Kidney (tissue), 14 donors: ENCODE results near the gene AKAP7. TPM values are rescaled to one million over a fixed set of nuclear protein-coding genes. Genes with fewer than 3 reads are reported as not detected.

ENCODE experiments used
- DNase-seq, 5 donors: peaks; one replicate each; pipeline ENCODE4 v3.0.0-alpha.2; 2013 to 2020
- FAIRE-seq: peaks from 2 replicates; lab custom pipeline; 2012; peaks lifted over from hg19 to GRCh38; lab: Jason Lieb, UNC
- H3K27ac ChIP-seq, 2 donors: one replicate each; pipeline ENCODE4 v1.7.0; 2013; ENCODE audit warnings: low read depth in 2 of 2, low read length in 2 of 2, inconsistent platforms in 1 of 2
- H3K27me3 ChIP-seq: one replicate; pipeline ENCODE4 v1.7.1; 2013; ENCODE audit warnings: low read length, inconsistent platforms; ENCODE audit not compliant: control insufficient read depth, insufficient read depth
- H3K36me3 ChIP-seq, 3 donors: one replicate each; pipeline versions ENCODE4 v1.7.0 to v1.7.1; 2013; ENCODE audit warnings: low read length in 3 of 3, control low read depth in 1 of 3, inconsistent platforms in 1 of 3; ENCODE audit not compliant: insufficient read depth in 3 of 3, control insufficient read depth in 2 of 3
- H3K4me1 ChIP-seq, 3 donors: one replicate each; pipeline versions ENCODE4 v1.7.0 to v1.7.1; 2013; ENCODE audit warnings: low read length in 3 of 3, inconsistent platforms in 1 of 3, low read depth in 1 of 3; ENCODE audit not compliant: control insufficient read depth in 2 of 3, insufficient read depth in 2 of 3
- H3K4me3 ChIP-seq, 3 donors: one replicate each; pipeline versions ENCODE4 v1.7.0 to v1.8.1; 2013; ENCODE audit warnings: low read length in 3 of 3, control low read depth in 1 of 3, inconsistent platforms in 1 of 3
- H3K9ac ChIP-seq, 3 donors: one replicate each; pipeline versions ENCODE4 v1.7.0 to v1.7.1; 2013; ENCODE audit warnings: low read length in 3 of 3, control low read depth in 1 of 3, inconsistent platforms in 1 of 3
- H3K9me3 ChIP-seq, 3 donors: one replicate each; pipeline versions ENCODE4 v1.7.0 to v1.7.1; 2013; ENCODE audit warnings: low read length in 3 of 3, control low read depth in 1 of 3, inconsistent platforms in 1 of 3; ENCODE audit not compliant: control insufficient read depth in 2 of 3, insufficient read depth in 1 of 3
- intact Hi-C: fragments of 100-400 bp; cut with DNase I; formaldehyde crosslinking; loops from one replicate; pipeline ENCODE4 v1.11.1; 2022
- polyA plus RNA-seq: library from polyadenylated mRNA; stranded (reverse); fragments of 350-450 nt; fragmentation: Illumina TruSeq; extraction: RNeasy Lipid Tissue Mini Kit (QIAGEN cat#74804); gene quantifications from one replicate; pipeline ENCODE4 v1.2.3, GENCODE V29; 2014; ENCODE audit warnings: low read depth, low replicate concordance; ENCODE audit not compliant: insufficient read depth
- total RNA-seq: library from RNA; stranded (reverse); fragmentation: NEBNext Ultra II Directional; extraction: Animal tissue kit (Norgen Biotek cat#: 25700); gene quantifications from one replicate; pipeline ENCODE4 v1.2.1, GENCODE V29; 2021
- TF ChIP-seq, protein P1 (sequence below): IDR thresholded peaks from 3 replicates; pipeline ENCODE4 v1.5.1; 2012; ENCODE audit warnings: mild to moderate bottlenecking, moderate library complexity, borderline replicate concordance; ENCODE audit not compliant: insufficient read depth; ENCODE audit errors: extremely low read depth
- donor health status: control.
- donor health status: control.
- donor health status: control.
- donor health status: control.
- donor health status: control.
- donor health status: DM: yes; HTN: yes; CAD: no.
- donor health status: Normal renal cell carcinoma (clear cell type).

The AKAP7 gene
- total and polyA plus RNA-seq, 2 donors from 2014 or later, result 7.9 to 12.0 TPM

DNA sequence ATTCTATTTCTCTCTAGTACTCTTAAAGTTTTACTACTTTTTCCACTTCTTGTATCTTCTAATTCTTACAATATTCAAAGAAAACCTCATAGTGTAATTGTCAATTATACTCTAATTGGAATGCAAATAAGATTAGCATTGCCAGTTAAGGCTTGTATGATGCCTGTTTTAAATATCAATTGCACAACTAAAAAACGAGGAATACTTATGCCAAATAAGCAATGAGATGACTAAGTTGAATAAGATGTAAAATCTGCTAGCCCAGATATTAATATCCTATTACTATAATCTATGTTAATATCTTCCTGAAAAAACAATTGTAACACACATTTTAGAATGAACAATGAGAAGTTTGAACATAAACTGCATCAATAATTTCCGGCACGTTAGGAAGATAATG, 13.3 kb upstream of the AKAP7 start:
- no peak overlapping the region for H3K9ac ChIP-seq

DNA sequence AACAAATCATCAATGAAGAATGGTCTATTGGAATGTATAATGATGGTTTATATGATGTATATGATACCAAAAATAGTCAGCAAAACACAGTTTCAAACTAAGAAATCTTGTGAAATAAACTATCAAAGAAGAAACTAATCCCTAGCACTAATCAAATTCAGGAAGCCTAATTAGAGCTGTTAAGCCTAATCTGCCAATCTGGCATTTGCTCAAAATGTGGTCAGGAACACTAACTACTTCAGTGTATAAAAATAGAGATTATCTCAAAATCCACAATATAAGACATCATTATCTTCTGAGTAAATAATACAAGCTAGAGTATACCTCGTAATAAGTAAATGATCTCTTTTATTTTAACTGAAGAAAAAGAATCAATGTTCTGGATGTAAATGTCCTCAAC, 12.8 kb upstream of the AKAP7 start:
- Histone ChIP-seq H3K27me3 (no peaks in the 10 kb centered on the region), H3K4me3 (no peak overlapping the region), H3K9ac (no peak overlapping the region), H3K27ac (no peak overlapping the region), H3K9me3 (no peaks in the 10 kb centered on the region), H3K36me3 (no peaks in the 10 kb centered on the region), H3K4me1 (no peaks in the 10 kb centered on the region)
- intact Hi-C loops, result no loop called here
- TF ChIP-seq, protein P1, sequence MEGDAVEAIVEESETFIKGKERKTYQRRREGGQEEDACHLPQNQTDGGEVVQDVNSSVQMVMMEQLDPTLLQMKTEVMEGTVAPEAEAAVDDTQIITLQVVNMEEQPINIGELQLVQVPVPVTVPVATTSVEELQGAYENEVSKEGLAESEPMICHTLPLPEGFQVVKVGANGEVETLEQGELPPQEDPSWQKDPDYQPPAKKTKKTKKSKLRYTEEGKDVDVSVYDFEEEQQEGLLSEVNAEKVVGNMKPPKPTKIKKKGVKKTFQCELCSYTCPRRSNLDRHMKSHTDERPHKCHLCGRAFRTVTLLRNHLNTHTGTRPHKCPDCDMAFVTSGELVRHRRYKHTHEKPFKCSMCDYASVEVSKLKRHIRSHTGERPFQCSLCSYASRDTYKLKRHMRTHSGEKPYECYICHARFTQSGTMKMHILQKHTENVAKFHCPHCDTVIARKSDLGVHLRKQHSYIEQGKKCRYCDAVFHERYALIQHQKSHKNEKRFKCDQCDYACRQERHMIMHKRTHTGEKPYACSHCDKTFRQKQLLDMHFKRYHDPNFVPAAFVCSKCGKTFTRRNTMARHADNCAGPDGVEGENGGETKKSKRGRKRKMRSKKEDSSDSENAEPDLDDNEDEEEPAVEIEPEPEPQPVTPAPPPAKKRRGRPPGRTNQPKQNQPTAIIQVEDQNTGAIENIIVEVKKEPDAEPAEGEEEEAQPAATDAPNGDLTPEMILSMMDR, result no peak
- FAIRE-seq (no peak), DNase-seq (no peak)

More for the DNA sequence above, 13.3 kb upstream of the AKAP7 start:
- Histone ChIP-seq H3K4me1 (no peaks in the 10 kb centered on the region), H3K27me3 (no peaks in the 10 kb centered on the region), H3K36me3 (no peaks in the 10 kb centered on the region), H3K9me3 (peaks cover 0 to 2% (median 0%) of the 10 kb centered on the region in 3 donors), H3K27ac (no peak overlapping the region), H3K4me3 (no peak overlapping the region)
- intact Hi-C loops, result no loop called here
- FAIRE-seq (no peak), DNase-seq (no peak)
- TF ChIP-seq, protein P1, result no peak

DNA sequence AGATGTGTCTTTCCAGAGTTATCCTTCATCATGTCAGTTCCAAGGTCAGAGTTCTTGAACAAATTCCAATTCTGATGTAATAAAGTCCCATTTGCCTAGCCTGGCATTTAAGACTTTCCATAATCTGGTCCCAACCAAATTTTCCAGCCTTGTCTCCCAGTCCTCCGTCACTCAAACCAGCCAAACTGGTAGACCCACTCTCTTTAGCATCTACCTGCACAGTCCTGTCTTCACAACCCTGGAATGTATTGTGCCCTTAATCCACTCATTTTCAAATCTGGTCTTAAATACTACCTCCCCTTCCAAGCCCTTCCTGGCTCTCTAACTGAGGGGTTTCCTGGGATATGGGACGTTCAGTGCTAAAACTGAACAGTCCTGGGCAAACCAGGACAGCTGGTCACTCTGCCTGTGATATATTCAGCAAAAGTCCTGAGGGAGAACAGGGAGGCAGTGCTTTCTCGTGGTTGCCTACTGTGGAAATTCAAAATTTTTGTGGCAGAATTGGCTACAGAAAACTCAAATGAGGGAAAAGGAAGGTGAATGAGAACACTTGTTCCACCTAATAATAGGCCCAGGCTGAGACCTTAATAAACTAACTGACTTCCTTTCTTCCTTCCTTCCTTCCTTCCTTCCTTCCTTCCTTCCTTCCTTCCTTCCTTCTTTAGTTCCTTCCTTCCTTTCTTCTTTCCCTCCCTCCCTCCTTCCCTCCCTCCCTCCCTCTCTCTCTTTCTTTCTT, 10.8 kb upstream of the AKAP7 start:
- H3K27ac ChIP-seq, result no peak overlapping the region
- no peaks in the 10 kb centered on the region for H3K4me1 ChIP-seq
- TF ChIP-seq, protein P1, result no peak
- no peak overlapping the region for H3K9ac ChIP-seq
- no peaks in the 10 kb centered on the region for H3K27me3 ChIP-seq
- FAIRE-seq (no peak), DNase-seq (no peak)
- intact Hi-C loops, result no loop called here
- H3K4me3 ChIP-seq, result no peak overlapping the region
- no peaks in the 10 kb centered on the region for H3K9me3 ChIP-seq
- H3K36me3 ChIP-seq, result no peaks in the 10 kb centered on the region
